AG09319 (cell line): Measurements from ENCODE around the gene COX19.

Experiments
- DNase-seq: peaks from one replicate; pipeline ENCODE4 v3.0.0-alpha.2; 2010; ENCODE audit warnings: low read depth; ENCODE audit errors: extremely low read depth
- TF ChIP-seq, protein P1 (sequence below): IDR thresholded peaks from 2 replicates; pipeline ENCODE4 v1.5.1; 2011; ENCODE audit warnings: low read depth, mild to moderate bottlenecking, inconsistent platforms, low read length, moderate library complexity

COX19 gene

GRCh38 chr7:986766-987751, 11.7 kb upstream of the COX19 start:
- TF ChIP-seq, protein P1, sequence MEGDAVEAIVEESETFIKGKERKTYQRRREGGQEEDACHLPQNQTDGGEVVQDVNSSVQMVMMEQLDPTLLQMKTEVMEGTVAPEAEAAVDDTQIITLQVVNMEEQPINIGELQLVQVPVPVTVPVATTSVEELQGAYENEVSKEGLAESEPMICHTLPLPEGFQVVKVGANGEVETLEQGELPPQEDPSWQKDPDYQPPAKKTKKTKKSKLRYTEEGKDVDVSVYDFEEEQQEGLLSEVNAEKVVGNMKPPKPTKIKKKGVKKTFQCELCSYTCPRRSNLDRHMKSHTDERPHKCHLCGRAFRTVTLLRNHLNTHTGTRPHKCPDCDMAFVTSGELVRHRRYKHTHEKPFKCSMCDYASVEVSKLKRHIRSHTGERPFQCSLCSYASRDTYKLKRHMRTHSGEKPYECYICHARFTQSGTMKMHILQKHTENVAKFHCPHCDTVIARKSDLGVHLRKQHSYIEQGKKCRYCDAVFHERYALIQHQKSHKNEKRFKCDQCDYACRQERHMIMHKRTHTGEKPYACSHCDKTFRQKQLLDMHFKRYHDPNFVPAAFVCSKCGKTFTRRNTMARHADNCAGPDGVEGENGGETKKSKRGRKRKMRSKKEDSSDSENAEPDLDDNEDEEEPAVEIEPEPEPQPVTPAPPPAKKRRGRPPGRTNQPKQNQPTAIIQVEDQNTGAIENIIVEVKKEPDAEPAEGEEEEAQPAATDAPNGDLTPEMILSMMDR: no peak
- DNase-seq: no peak

DNA sequence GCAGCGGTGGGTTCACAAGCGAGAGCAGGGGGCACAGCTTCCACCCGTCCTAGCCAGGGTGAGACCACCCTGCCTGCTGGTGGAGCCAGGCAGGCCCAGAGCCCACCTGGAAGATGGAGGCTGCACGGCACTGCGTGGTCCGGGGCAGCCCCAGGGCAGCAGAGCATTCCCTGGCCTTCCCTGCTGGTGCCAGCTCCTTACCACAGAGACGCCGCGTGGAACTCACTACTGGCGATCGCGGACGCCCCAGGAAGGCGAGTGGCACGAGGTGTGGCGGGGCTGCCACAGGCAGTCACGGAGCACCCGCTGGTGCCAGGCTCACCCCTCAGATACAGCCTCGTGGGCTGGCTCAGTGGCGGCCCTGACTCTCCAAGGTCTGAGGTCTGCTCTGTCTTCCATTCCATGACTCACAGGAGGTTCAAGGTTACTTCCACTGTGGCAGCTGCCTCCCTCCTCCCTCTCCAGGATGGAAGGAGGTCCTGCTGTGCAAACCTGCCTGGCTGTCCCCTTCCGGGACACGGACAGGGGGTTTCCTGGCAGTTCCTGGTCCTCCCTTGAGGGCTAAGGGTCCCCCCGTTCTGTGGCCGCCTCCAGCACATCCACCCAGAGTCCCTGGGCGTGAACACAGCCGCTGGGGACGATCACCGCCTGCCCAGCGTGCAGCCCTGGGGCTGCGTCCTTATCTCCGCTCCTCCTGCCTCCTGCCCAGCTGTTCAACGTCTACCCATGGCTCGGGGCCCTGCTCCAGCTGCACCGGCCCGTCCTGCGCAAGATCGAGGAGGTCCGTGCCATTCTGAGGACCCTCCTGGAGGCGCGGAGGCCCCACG, 10.8 kb upstream of the COX19 start:
- DNase-seq: no peak
- TF ChIP-seq, protein P1: no peak

GRCh38 chr7:985127-985416, 9.7 kb upstream of the COX19 start:
- no peak for DNase-seq
- TF ChIP-seq, protein P1: no peak

- TF ChIP-seq, protein P1: no peak
- no peak for DNase-seq
These were observed 9.2 kb upstream of the COX19 start for GRCh38 chr7:984361-985126.

DNA sequence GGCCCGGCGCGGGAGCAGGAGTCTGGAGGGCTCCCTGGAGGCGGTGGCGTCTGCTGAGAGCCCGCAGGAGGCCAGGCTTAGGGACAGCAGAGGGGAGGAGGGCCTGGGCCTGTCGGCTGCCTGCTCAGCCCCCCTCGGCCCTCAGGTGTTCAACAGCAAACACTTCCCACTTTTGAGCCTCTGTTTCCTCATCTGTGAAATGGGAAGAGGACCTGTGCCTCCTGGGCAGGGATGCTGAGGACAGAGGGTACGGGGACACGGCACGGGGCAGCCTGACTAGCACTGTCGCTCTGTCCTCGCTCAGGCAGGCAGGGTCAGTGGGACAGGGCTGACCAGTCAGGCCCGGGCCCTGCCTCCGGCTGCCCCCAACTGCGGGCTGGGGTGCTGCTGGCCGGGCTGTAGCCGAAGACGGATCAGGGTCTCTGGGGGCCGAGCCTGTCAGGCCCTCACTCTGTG, 8.3 kb upstream of the COX19 start:
- DNase-seq: no peak
- TF ChIP-seq, protein P1: no peak

- DNase-seq: no peak
- TF ChIP-seq, protein P1: no peak
These were observed 7.8 kb upstream of the COX19 start, which contains the start of gene CYP2W1 for GRCh38 chr7:983004-983615. CYP2W1 (plus strand) TSS chr7:983181; CDS start chr7:983212, 31 bp downstream.
